D721Med (cell line): ENCODE measurements around the gene PDE3A.
"Not testable (repeated sequence)": the region's sequence is repeated elsewhere in the genome, so short reads cannot be mapped to it uniquely, and the experiment has no call there.

Experiments used
- DNase-seq: peaks from one replicate; pipeline ENCODE4 v3.0.0; 2011; ENCODE audit warnings: low spot score; ENCODE audit not compliant: insufficient read length
- FAIRE-seq: peaks from 2 replicates; lab custom pipeline; 2011; peaks lifted over from hg19 to GRCh38; lab: Jason Lieb, UNC
- CTCF ChIP-seq: IDR thresholded peaks from 2 replicates; pipeline ENCODE4 v1.5.1; 2012; ENCODE audit warnings: mild to moderate bottlenecking, control low read depth; ENCODE audit not compliant: insufficient read depth; ENCODE audit errors: missing control alignments

PDE3A gene

GRCh38 chr12:20374795-20375194, 6.5 kb downstream of the PDE3A start:
- DNase-seq (no peak), FAIRE-seq (no peak)

GRCh38 chr12:20375560-20375959, 7.2 kb downstream of the PDE3A start:
- TF ChIP-seq CTCF = no peak
- no peak for DNase-seq
- FAIRE-seq = no peak

More at GRCh38 chr12:20374795-20375194, 6.5 kb downstream of the PDE3A start:
- TF ChIP-seq CTCF = no peak

GRCh38 chr12:20376984-20377383, 8.6 kb downstream of the PDE3A start:
- no peak for FAIRE-seq
- TF ChIP-seq CTCF = peak; percentile 57
- DNase-seq = no peak

- no peak for FAIRE-seq
- DNase-seq = no peak
- no peak for TF ChIP-seq CTCF
Measured at GRCh38 chr12:20377750-20378149, 9.4 kb downstream of the PDE3A start.

GRCh38 chr12:20382117-20382516, 13.8 kb downstream of the PDE3A start:
- no peak for DNase-seq
- no peak for FAIRE-seq
- no peak for TF ChIP-seq CTCF

GRCh38 chr12:20383612-20384011, 15.3 kb downstream of the PDE3A start:
- FAIRE-seq = no peak
- no peak for DNase-seq
- TF ChIP-seq CTCF = no peak

- not testable (repeated sequence) for FAIRE-seq, DNase-seq
Measured at GRCh38 chr12:20384836-20385235, 16.5 kb downstream of the PDE3A start.

- DNase-seq = no peak
- no peak for TF ChIP-seq CTCF
- no peak for FAIRE-seq
Measured at GRCh38 chr12:20390846-20391245, 22.5 kb downstream of the PDE3A start.
